ENCODE measurements around the gene KCNT1. TPM values are rescaled to one million over a fixed set of nuclear protein-coding genes. Genes with fewer than 3 reads are reported as not detected.

KCNT1 gene
- total and polyA plus RNA-seq, 10 of the 15 experiments (the other 5 are each of a cell fraction or from before 2014, with no cell fraction given), result not detected

GRCh38 chr9:135823036-135823435 is 121.1 kb downstream of the KCNT1 start:
- BruUV-seq (replicated peaks), result no TSS peak
- Histone ChIP-seq H3K79me2 (ENCODE audit: control insufficient read depth, insufficient read depth, low read length) (no peaks in the 10 kb centered on the region), H2AFZ (ENCODE audit: control insufficient read depth, low read depth, low read length) (no peak overlapping the region), H4K20me1 (ENCODE audit: control insufficient read depth, insufficient read depth) (no peaks in the 10 kb centered on the region), H3K9ac (ENCODE audit: control insufficient read depth, insufficient read depth, low read length) (no peak overlapping the region), H3K36me3 (ENCODE audit: control insufficient read depth in 2 of 2, insufficient read depth in 2 of 2, low read length in 1 of 2) (peaks cover 20 to 33% of the 10 kb centered on the region in 2 experiments), H3K9me3 (replicated peaks; ENCODE audit: control insufficient read depth, insufficient read depth, low read length) (no peaks in the 10 kb centered on the region; the same call in 2 of the 3 replicates), H3K4me2 (ENCODE audit: control insufficient read depth, insufficient read depth) (no peak overlapping the region), H3K27me3 (replicated peaks in 1 of 2; ENCODE audit: control insufficient read depth in 2 of 2, insufficient read depth in 2 of 2, low read length in 1 of 2) (no peaks in the 10 kb centered on the region), H3K4me3 (no peak overlapping the region), H3K27ac (ENCODE audit: control insufficient read depth, insufficient read depth) (no peak overlapping the region), H3K4me1 (ENCODE audit: control insufficient read depth, insufficient read depth, low read length) (no peaks in the 10 kb centered on the region)
- no peak for FAIRE-seq
- DNase-seq (ENCODE audit: low read depth, low spot score), result no peak
- no peak for ATAC-seq
- 87% methylated on average over 12 of the region's 12 CpGs for WGBS (ENCODE audit: insufficient coverage, insufficient replicate concordance, low lambda C conversion rate, missing lambda C conversion rate)
- ChIA-PET CTCF (no interaction called here), RAD21 (ENCODE audit: unreplicated experiment) (no interaction called here), SMC1A (ENCODE audit: uncharacterized antibody, unreplicated experiment) (no interaction called here), POLR2A (no interaction called here)
- in situ Hi-C loops (cut with MboI), result no loop called here
- intact Hi-C loops (cut with micrococcal nuclease; ENCODE audit: unreplicated experiment), result no loop called here
- TF ChIP-seq ZNF622 (IDR thresholded peaks at IDR 0.05), result no peak
- no peak for TF ChIP-seq BMI1 (IDR thresholded peaks at IDR 0.05; ENCODE audit: borderline replicate concordance)
- no peak for TF ChIP-seq ZNF207 (IDR thresholded peaks at IDR 0.05; ENCODE audit: borderline replicate concordance)
- no peak for TF ChIP-seq SIX5 (IDR thresholded peaks at IDR 0.05; ENCODE audit: low read depth, low read length, severe bottlenecking)
- TF ChIP-seq ZBTB33 (IDR thresholded peaks at IDR 0.05), result no peak
- TF ChIP-seq BCL3 (IDR thresholded peaks at IDR 0.05; ENCODE audit: borderline replicate concordance, insufficient read depth, low read depth, low read length, poor library complexity, severe bottlenecking), result no peak
- no peak for TF ChIP-seq POLR2A (IDR thresholded peaks at IDR 0.05; ENCODE audit: low read depth, low read length)
- no peak for TF ChIP-seq FOS (IDR thresholded peaks at IDR 0.05; ENCODE audit: borderline replicate concordance, extremely low read depth, insufficient read length)
- TF ChIP-seq RELB (IDR thresholded peaks at IDR 0.05; ENCODE audit: low read depth), result no peak
- no peak for TF ChIP-seq FOXK2 (IDR thresholded peaks at IDR 0.05)
- TF ChIP-seq ZNF217 (IDR thresholded peaks at IDR 0.05), result no peak
- TF ChIP-seq HCFC1 (IDR thresholded peaks at IDR 0.05; ENCODE audit: low read length), result no peak
- no peak for TF ChIP-seq IKZF1 (conservative IDR thresholded peaks at IDR 0.05)
- no peak for TF ChIP-seq EGR1 (IDR thresholded peaks at IDR 0.05; ENCODE audit: borderline replicate concordance in 1 of 2, low read depth in 2 of 2, low read length in 2 of 2)
- no peak for TF ChIP-seq RUNX3 (IDR thresholded peaks at IDR 0.05; ENCODE audit: low read length)
- no peak for TF ChIP-seq TCF7 (IDR thresholded peaks at IDR 0.05; ENCODE audit: borderline replicate concordance)
- TF ChIP-seq RAD21 (IDR thresholded peaks at IDR 0.05; ENCODE audit: insufficient read depth, low read depth, low read length), result no peak
- TF ChIP-seq MTA3 (IDR thresholded peaks at IDR 0.05; ENCODE audit: borderline replicate concordance, low read length), result no peak
- TF ChIP-seq ZSCAN29 (IDR thresholded peaks at IDR 0.05), result no peak

Data from GM12878 (cell line).